HepG2 (cell line): ENCODE measurements around the gene CASTOR1. TPM values are rescaled to one million over a fixed set of nuclear protein-coding genes. Genes with fewer than 3 reads are reported as not detected.
A peak's percentile ranks its signal among the peaks of the same experiment; 100 is the strongest.

Experiments
- CEBPG ChIP-seq: IDR thresholded peaks from 2 replicates; pipeline ENCODE4 v1.6.1; 2016
- HDAC2 ChIP-seq: sonication (generic); formaldehyde crosslinking; IDR thresholded peaks from 2 replicates; pipeline ENCODE4 v1.4.0; 2020; ENCODE audit warnings: missing genetic modification reagents
- JARID2 ChIP-seq: sonication (generic); formaldehyde crosslinking; IDR thresholded peaks from 2 replicates; pipeline ENCODE4 v1.8.1; 2023; ENCODE audit warnings: missing genetic modification reagents, inconsistent platforms; ENCODE audit not compliant: insufficient replicate concordance
- JDP2 ChIP-seq: sonication (generic); formaldehyde crosslinking; IDR thresholded peaks from 2 replicates; pipeline ENCODE4 v1.8.1; 2022; ENCODE audit warnings: missing genetic modification reagents, borderline replicate concordance
- PCBP2 ChIP-seq: fragments of 200-400 bp; formaldehyde crosslinking; optimal IDR thresholded peaks from 2 replicates; pipeline ENCODE3; 2018; ENCODE audit warnings: low read length, low read depth; ENCODE audit not compliant: poor library complexity, severe bottlenecking
- PHF20 ChIP-seq: sonication (generic); formaldehyde crosslinking; IDR thresholded peaks from 2 replicates; pipeline ENCODE4 v1.5.0; 2020; ENCODE audit warnings: mild to moderate bottlenecking, missing genetic modification reagents
- ZEB1 ChIP-seq: IDR thresholded peaks from 2 replicates; pipeline ENCODE4 v1.6.1; 2012; ENCODE audit warnings: mild to moderate bottlenecking, low read depth, inconsistent platforms; ENCODE audit not compliant: insufficient replicate concordance
- ZMYM3 ChIP-seq: sonication (generic); formaldehyde crosslinking; IDR thresholded peaks from 2 replicates; pipeline ENCODE4 v1.5.1; 2020; ENCODE audit warnings: mild to moderate bottlenecking, missing genetic modification reagents
- ZNF337 ChIP-seq: sonication (generic); formaldehyde crosslinking; IDR thresholded peaks from 2 replicates; pipeline ENCODE4 v1.5.1; 2020; ENCODE audit warnings: missing genetic modification reagents, low read depth, mild to moderate bottlenecking, borderline replicate concordance
- ZNF367 ChIP-seq: sonication (generic); formaldehyde crosslinking; IDR thresholded peaks from 2 replicates; pipeline ENCODE4 v1.4.0; 2020; ENCODE audit warnings: missing genetic modification reagents, borderline replicate concordance
- ZNF691 ChIP-seq: sonication (generic); formaldehyde crosslinking; IDR thresholded peaks from 2 replicates; pipeline ENCODE4 v1.4.0; 2020; ENCODE audit warnings: missing genetic modification reagents, low read depth, mild to moderate bottlenecking, borderline replicate concordance
- ZNF710 ChIP-seq: sonication (generic); formaldehyde crosslinking; IDR thresholded peaks from 2 replicates; pipeline ENCODE4 v1.5.0; 2020; ENCODE audit warnings: mild to moderate bottlenecking, missing genetic modification reagents, borderline replicate concordance
- ZNF792 ChIP-seq: IDR thresholded peaks from 2 replicates; pipeline ENCODE4 v1.6.1; 2016
- polyA plus RNA-seq, 8 experiments: library from polyadenylated mRNA; depleted of rRNA in 3 of 8; stranded (reverse) in 7 of 8; unstranded in 1 of 8; fragments of >200 nt; fragmentation: Illumina TruSeq in 4 of 8; extraction: Trizol in 4 of 8; gene quantifications; 2 replicates each; pipeline versions ENCODE4 v1.2.1 to v1.2.3, GENCODE V29; 2011 to 2016; ENCODE audit warnings: low read depth in 4 of 8, missing spikeins in 1 of 8, mixed read lengths in 1 of 8; ENCODE audit not compliant: insufficient read depth in 1 of 8
- total RNA-seq, 5 experiments: library from RNA; depleted of rRNA; stranded (reverse); fragments of >200 nt; fragmentation: Illumina TruSeq; extraction: Trizol; gene quantifications; 2 replicates each; pipeline ENCODE4 v1.2.3, GENCODE V29; 2016; ENCODE audit warnings: low read depth in 1 of 5
- TF ChIP-seq, protein P1 (sequence below): sonication (generic); formaldehyde crosslinking; IDR thresholded peaks from 2 replicates; pipeline ENCODE4 v1.5.0; 2020; ENCODE audit warnings: mild to moderate bottlenecking, missing genetic modification reagents, borderline replicate concordance
- TF ChIP-seq, protein P2 (sequence below): sonication (generic); formaldehyde crosslinking; IDR thresholded peaks from 2 replicates; pipeline ENCODE4 v1.8.1; 2023; ENCODE audit warnings: mild to moderate bottlenecking, missing genetic modification reagents
- TF ChIP-seq, protein P3 (sequence below): sonication (generic); formaldehyde crosslinking; IDR thresholded peaks from 2 replicates; pipeline ENCODE4 v1.5.0; 2020; ENCODE audit warnings: missing genetic modification reagents
- TF ChIP-seq, protein P4 (sequence below): sonication (generic); formaldehyde crosslinking; IDR thresholded peaks from 2 replicates; pipeline ENCODE4 v1.5.0; 2020; ENCODE audit warnings: missing genetic modification reagents

CASTOR1 gene
- total and polyA plus RNA-seq, 2 of the 13 experiments (the other 11 are each of a cell fraction or from before 2014, with no cell fraction given) = 2.6 to 4.4 TPM

GRCh38 chr22:30326706-30327362, 37.5 kb upstream of the CASTOR1 start, which contains the start of gene TBC1D10A (continued):
- TF ChIP-seq, protein P1, sequence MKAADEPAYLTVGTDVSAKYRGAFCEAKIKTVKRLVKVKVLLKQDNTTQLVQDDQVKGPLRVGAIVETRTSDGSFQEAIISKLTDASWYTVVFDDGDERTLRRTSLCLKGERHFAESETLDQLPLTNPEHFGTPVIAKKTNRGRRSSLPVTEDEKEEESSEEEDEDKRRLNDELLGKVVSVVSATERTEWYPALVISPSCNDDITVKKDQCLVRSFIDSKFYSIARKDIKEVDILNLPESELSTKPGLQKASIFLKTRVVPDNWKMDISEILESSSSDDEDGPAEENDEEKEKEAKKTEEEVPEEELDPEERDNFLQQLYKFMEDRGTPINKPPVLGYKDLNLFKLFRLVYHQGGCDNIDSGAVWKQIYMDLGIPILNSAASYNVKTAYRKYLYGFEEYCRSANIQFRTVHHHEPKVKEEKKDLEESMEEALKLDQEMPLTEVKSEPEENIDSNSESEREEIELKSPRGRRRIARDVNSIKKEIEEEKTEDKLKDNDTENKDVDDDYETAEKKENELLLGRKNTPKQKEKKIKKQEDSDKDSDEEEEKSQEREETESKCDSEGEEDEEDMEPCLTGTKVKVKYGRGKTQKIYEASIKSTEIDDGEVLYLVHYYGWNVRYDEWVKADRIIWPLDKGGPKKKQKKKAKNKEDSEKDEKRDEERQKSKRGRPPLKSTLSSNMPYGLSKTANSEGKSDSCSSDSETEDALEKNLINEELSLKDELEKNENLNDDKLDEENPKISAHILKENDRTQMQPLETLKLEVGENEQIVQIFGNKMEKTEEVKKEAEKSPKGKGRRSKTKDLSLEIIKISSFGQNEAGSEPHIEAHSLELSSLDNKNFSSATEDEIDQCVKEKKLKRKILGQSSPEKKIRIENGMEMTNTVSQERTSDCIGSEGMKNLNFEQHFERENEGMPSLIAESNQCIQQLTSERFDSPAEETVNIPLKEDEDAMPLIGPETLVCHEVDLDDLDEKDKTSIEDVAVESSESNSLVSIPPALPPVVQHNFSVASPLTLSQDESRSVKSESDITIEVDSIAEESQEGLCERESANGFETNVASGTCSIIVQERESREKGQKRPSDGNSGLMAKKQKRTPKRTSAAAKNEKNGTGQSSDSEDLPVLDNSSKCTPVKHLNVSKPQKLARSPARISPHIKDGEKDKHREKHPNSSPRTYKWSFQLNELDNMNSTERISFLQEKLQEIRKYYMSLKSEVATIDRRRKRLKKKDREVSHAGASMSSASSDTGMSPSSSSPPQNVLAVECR (CRISPR knock-in tag) = peak; percentile 74; the same call in 1 of the 2 replicates
- no peak for TF ChIP-seq ZNF691
- TF ChIP-seq ZEB1 = peak; percentile 75
- TF ChIP-seq ZNF792 (CRISPR knock-in tag) = no peak
- no peak for TF ChIP-seq ZNF710 (CRISPR knock-in tag)
- TF ChIP-seq, protein P2, sequence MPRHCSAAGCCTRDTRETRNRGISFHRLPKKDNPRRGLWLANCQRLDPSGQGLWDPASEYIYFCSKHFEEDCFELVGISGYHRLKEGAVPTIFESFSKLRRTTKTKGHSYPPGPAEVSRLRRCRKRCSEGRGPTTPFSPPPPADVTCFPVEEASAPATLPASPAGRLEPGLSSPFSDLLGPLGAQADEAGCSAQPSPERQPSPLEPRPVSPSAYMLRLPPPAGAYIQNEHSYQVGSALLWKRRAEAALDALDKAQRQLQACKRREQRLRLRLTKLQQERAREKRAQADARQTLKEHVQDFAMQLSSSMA (CRISPR knock-in tag) = no peak
- TF ChIP-seq ZNF337 = no peak
- TF ChIP-seq, protein P3, sequence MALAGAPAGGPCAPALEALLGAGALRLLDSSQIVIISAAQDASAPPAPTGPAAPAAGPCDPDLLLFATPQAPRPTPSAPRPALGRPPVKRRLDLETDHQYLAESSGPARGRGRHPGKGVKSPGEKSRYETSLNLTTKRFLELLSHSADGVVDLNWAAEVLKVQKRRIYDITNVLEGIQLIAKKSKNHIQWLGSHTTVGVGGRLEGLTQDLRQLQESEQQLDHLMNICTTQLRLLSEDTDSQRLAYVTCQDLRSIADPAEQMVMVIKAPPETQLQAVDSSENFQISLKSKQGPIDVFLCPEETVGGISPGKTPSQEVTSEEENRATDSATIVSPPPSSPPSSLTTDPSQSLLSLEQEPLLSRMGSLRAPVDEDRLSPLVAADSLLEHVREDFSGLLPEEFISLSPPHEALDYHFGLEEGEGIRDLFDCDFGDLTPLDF (CRISPR knock-in tag) = no peak
- TF ChIP-seq, protein P4, sequence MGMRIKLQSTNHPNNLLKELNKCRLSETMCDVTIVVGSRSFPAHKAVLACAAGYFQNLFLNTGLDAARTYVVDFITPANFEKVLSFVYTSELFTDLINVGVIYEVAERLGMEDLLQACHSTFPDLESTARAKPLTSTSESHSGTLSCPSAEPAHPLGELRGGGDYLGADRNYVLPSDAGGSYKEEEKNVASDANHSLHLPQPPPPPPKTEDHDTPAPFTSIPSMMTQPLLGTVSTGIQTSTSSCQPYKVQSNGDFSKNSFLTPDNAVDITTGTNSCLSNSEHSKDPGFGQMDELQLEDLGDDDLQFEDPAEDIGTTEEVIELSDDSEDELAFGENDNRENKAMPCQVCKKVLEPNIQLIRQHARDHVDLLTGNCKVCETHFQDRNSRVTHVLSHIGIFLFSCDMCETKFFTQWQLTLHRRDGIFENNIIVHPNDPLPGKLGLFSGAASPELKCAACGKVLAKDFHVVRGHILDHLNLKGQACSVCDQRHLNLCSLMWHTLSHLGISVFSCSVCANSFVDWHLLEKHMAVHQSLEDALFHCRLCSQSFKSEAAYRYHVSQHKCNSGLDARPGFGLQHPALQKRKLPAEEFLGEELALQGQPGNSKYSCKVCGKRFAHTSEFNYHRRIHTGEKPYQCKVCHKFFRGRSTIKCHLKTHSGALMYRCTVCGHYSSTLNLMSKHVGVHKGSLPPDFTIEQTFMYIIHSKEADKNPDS (CRISPR knock-in tag) = no peak
- TF ChIP-seq ZMYM3 (CRISPR knock-in tag) = no peak
- TF ChIP-seq JDP2 (CRISPR knock-in tag) = no peak
- TF ChIP-seq HDAC2 (CRISPR knock-in tag) = no peak
- peak; percentile 78 for TF ChIP-seq PHF20 (CRISPR knock-in tag)
- TF ChIP-seq CEBPG (CRISPR knock-in tag) = no peak
- TF ChIP-seq ZNF367 (CRISPR knock-in tag) = no peak
- TF ChIP-seq PCBP2 = no peak
- no peak for TF ChIP-seq JARID2 (CRISPR knock-in tag)
